ENCODE results near the gene WEE1. TPM values are rescaled to one million over a fixed set of nuclear protein-coding genes. Genes with fewer than 3 reads are reported as not detected.

The WEE1 gene
- total RNA-seq, 4 donors from 2014 or later: 19.2 to 32.4 (median 22.2) TPM

DNA sequence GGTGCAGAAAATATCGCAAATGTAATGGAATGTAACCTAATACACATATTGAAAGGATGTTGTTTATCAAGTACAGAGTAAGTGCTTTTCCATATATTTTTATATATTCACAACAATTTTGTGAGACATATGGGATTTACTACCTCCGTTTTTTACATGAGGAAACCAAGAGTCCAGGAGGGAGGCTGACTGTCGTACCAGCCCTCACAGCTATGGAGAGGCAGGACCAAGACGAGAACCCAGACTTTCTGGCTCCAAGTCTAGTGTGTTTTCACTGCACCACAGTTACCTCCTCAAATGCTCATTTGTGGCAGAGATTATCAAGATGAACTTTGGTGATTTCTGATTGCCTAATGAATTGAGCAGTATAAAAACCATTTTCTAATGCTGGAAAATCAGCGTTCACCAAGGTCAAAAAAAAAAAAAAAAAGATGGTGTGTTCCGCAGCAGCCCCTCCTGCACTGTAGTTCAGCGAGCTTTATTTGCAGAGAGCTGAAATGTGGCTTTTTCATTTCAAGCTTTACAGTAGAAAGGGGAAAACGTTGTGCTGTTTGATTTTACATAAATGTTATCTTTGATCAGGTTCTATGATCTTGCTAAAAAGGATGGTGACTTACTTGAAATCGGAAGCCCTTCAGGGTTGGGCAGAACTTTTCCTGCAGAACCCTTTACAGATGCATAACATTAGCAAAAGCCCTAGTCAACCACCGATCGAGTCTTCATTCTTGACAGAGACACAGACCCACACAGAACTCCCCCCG lies 44.7 kb upstream of the WEE1 start:
- Histone ChIP-seq H3K27me3 (no peaks in the 10 kb centered on the region), H3K4me1 (peaks cover 0 to 38% (median 14%) of the 10 kb centered on the region in 4 donors), H3K4me3 (no peak overlapping the region), H3K36me3 (peaks cover 0 to 10% (median 0%) of the 10 kb centered on the region in 3 donors), H3K27ac (peak overlapping the region in 2 of 4 donors; percentile 33 to 45), H3K9me3 (no peaks in the 10 kb centered on the region)
- TF ChIP-seq POLR2A (IDR thresholded peaks at IDR 0.05): no peak
- no peak for TF ChIP-seq CTCF (IDR thresholded peaks at IDR 0.05)
- no peak for TF ChIP-seq EP300 (IDR thresholded peaks at IDR 0.05)
- 76 to 79% methylated on average over 12 of the region's 12 CpGs for WGBS, 2 donors
- no peak for DNase-seq (ENCODE audit: low spot score in 2 of 2)

DNA sequence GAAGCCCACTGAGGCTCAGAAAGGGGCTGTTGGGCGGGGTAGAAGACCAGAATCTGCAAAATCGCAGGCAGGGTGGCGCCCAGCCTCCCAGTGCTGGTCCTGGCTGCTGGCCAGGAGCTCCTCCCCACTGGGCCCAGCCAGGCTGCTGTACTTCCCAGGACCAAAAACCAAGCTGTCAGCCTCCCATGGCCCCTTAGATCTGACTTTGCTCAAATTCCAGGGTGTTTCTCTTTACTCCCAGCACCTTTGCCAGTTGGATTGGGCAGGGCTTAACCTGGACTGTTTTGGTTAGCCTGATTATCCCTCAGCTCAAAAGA lies 44.2 kb upstream of the WEE1 start:
- Histone ChIP-seq H3K4me1 (peaks cover 0 to 38% (median 14%) of the 10 kb centered on the region in 4 donors), H3K9me3 (no peaks in the 10 kb centered on the region), H3K36me3 (peaks cover 0 to 10% (median 0%) of the 10 kb centered on the region in 3 donors), H3K27me3 (no peaks in the 10 kb centered on the region), H3K4me3 (no peak overlapping the region), H3K27ac (peak overlapping the region in 2 of 4 donors; percentile 33 to 45)
- WGBS, 2 donors: 54 to 65% methylated on average over 3 of the region's 3 CpGs
- TF ChIP-seq EP300 (IDR thresholded peaks at IDR 0.05) (no peak), CTCF (IDR thresholded peaks at IDR 0.05) (no peak), POLR2A (IDR thresholded peaks at IDR 0.05) (no peak)
- no peak for DNase-seq (ENCODE audit: low spot score in 2 of 2)

GRCh38 chr11:9530020-9530621 lies 43.3 kb upstream of the WEE1 start:
- 78 to 82% methylated on average over 9 of the region's 9 CpGs for WGBS, 2 donors
- Histone ChIP-seq H3K4me3 (no peak overlapping the region), H3K27ac (peak overlapping the region in 1 of 4 donors; percentile 45), H3K27me3 (no peaks in the 10 kb centered on the region), H3K9me3 (no peaks in the 10 kb centered on the region), H3K4me1 (peaks cover 0 to 38% (median 14%) of the 10 kb centered on the region in 4 donors), H3K36me3 (peaks cover 0 to 10% (median 0%) of the 10 kb centered on the region in 3 donors)
- DNase-seq (ENCODE audit: low spot score in 2 of 2): no peak
- no peak for TF ChIP-seq EP300 (IDR thresholded peaks at IDR 0.05)
- no peak for TF ChIP-seq CTCF (IDR thresholded peaks at IDR 0.05)
- no peak for TF ChIP-seq POLR2A (IDR thresholded peaks at IDR 0.05)

GRCh38 chr11:9530901-9531625 lies 42.4 kb upstream of the WEE1 start:
- DNase-seq (ENCODE audit: low spot score in 2 of 2): no peak
- H3K36me3 ChIP-seq: peaks cover 0 to under 1% (median 0%) of the 10 kb centered on the region in 3 donors
- no peaks in the 10 kb centered on the region for H3K27me3 ChIP-seq
- WGBS, 2 donors: 94 to 99% methylated on average over 8 of the region's 8 CpGs
- H3K4me3 ChIP-seq: no peak overlapping the region
- no peak overlapping the region for H3K27ac ChIP-seq
- TF ChIP-seq POLR2A (IDR thresholded peaks at IDR 0.05): no peak
- no peak for TF ChIP-seq CTCF (IDR thresholded peaks at IDR 0.05)
- no peak for TF ChIP-seq EP300 (IDR thresholded peaks at IDR 0.05)
- H3K9me3 ChIP-seq: no peaks in the 10 kb centered on the region
- peaks cover 0 to 38% (median 14%) of the 10 kb centered on the region in 4 donors for H3K4me1 ChIP-seq

GRCh38 chr11:9533058-9533457 lies 40.4 kb upstream of the WEE1 start:
- no peak for DNase-seq (ENCODE audit: low spot score in 2 of 2)
- no peaks in the 10 kb centered on the region for H3K27me3 ChIP-seq
- 89 to 94% methylated on average over 9 of the region's 9 CpGs for WGBS, 2 donors
- no peaks in the 10 kb centered on the region for H3K36me3 ChIP-seq
- no peak overlapping the region for H3K27ac ChIP-seq
- no peaks in the 10 kb centered on the region for H3K9me3 ChIP-seq
- peaks cover 0 to 21% (median 4%) of the 10 kb centered on the region in 4 donors for H3K4me1 ChIP-seq
- no peak overlapping the region for H3K4me3 ChIP-seq
- no peak for TF ChIP-seq CTCF (IDR thresholded peaks at IDR 0.05)
- no peak for TF ChIP-seq EP300 (IDR thresholded peaks at IDR 0.05)
- no peak for TF ChIP-seq POLR2A (IDR thresholded peaks at IDR 0.05)
